ENCODE results near the gene LRP5. TPM values are rescaled to one million over a fixed set of nuclear protein-coding genes. Genes with fewer than 3 reads are reported as not detected.

The LRP5 gene
- total and polyA plus RNA-seq, 9 of the 15 experiments (the other 6 are each of a cell fraction or from before 2014, with no cell fraction given): 0.48 to 44.2 (median 13.5) TPM

DNA sequence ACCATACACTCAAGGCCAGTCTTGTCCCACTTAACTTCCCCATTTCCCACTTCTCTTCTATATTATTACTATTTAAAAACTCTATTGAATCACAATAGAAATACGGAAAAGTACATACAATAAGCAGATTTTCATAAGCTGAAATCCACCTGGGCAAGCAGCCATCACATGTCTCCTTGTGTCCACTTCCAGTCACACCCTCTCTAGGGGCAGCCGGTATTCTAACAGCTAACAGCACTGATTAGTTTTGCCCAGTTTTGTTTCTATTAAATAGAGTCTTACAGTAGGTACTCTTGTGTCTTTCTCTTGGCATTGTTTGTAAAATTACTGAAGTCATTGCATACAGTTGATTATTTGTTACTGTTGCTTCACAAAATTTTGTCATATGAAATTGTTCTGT lies 185.9 kb downstream of the LRP5 start:
- 4% methylated on average over 2 of the region's 2 CpGs for WGBS (ENCODE audit: insufficient coverage, low coverage, missing lambda C conversion rate)
- FAIRE-seq (no peak), ATAC-seq (peak; percentile 30; the same call in 1 of the 3 replicates), DNase-seq (ENCODE audit: extremely low read depth in 1 of 4, low spot score in 3 of 4) (no peak)
- H2AFZ ChIP-seq (ENCODE audit: low read depth, low read length): no peak overlapping the region
- in situ Hi-C loops (cut with MboI): no loop called here
- H3K4me3 ChIP-seq: no peak overlapping the region
- no peak overlapping the region for H3K27ac ChIP-seq (ENCODE audit: extremely low read depth, low read depth, low read length)
- BruUV-seq (replicated peaks): no TSS peak
- H3K79me2 ChIP-seq (ENCODE audit: control insufficient read depth, insufficient read depth, low read length): peaks cover 93% of the 10 kb centered on the region
- CTCF ChIA-PET (ENCODE audit: low intra/inter-chr PET ratio): no interaction called here
- H3K9me3 ChIP-seq (replicated peaks; ENCODE audit: control insufficient read depth, insufficient read depth, low read depth, low read length): no peaks in the 10 kb centered on the region
- H3K9me1 ChIP-seq (ENCODE audit: control insufficient read depth, insufficient read depth, low read length): no peaks in the 10 kb centered on the region
- peaks cover 34% of the 10 kb centered on the region for H4K20me1 ChIP-seq (replicated peaks; ENCODE audit: control insufficient read depth, insufficient read depth, low read length)
- H3K4me2 ChIP-seq (ENCODE audit: insufficient read depth, low read length): peak overlapping the region; percentile 41; the same call in 1 of the 2 replicates
- 0 out of 2 replicates have a peak, but pooled peaks have one; percentile 37 for TF ChIP-seq ZNF75A (CRISPR knock-in tag; IDR thresholded peaks at IDR 0.05)
- no peak for TF ChIP-seq SREBF2 (CRISPR knock-in tag; IDR thresholded peaks at IDR 0.05)
- H3K36me3 ChIP-seq (ENCODE audit: control insufficient read depth, insufficient read depth, low read length): no peaks in the 10 kb centered on the region; the same call in 1 of the 3 replicates
- H3K9ac ChIP-seq (ENCODE audit: insufficient read depth in 1 of 2, low read depth in 2 of 2, low read length in 2 of 2): no peak overlapping the region
- H3K27me3 ChIP-seq (ENCODE audit: control insufficient read depth in 2 of 2, insufficient read depth in 2 of 2, low read length in 2 of 2): no peaks in the 10 kb centered on the region
- POLR2A ChIA-PET: interaction anchor here (1.0 to 1.3 kb wide), 3 partner anchors 15 to 24 kb away, joined by 3 to 4 read pairs (median 4); no protein-coding TSS in a partner anchor
- intact Hi-C loops (cut with micrococcal nuclease): no loop called here
- H3K4me1 ChIP-seq (replicated peaks in 1 of 2; ENCODE audit: control insufficient read depth in 2 of 2, insufficient read depth in 2 of 2, low read length in 2 of 2): peaks cover 22 to 36% of the 10 kb centered on the region in 2 experiments

Small RNAs within 50 kb of the gene (small RNA-seq; reads per million reads assigned to genes)
- not detected for gene NDUFA3P2

Other genes with a start within 250 kb of the LRP5 start
- gene CHKA, start 191.2 kb upstream of the LRP5 start, total RNA-seq (2014; rRNA removed): 30.2 and 41.1 TPM in 2 replicates
- gene CHKA, start 191.2 kb upstream of the LRP5 start, total RNA-seq (2014; rRNA removed; fragmentation: Illumina TruSeq; extraction: Trizol): 26.5 and 34.3 TPM in 2 replicates
- 34.2 and 37.0 TPM in 2 replicates for gene CHKA, start 191.2 kb upstream of the LRP5 start, total RNA-seq (2015; rRNA removed; fragmentation: Illumina TruSeq; extraction: Trizol)
- 36.5 and 41.4 TPM in 2 replicates for gene CHKA, start 191.2 kb upstream of the LRP5 start, total RNA-seq (2021)
- 21.1 and 24.3 TPM in 2 replicates for gene CHKA, start 191.2 kb upstream of the LRP5 start, polyA plus RNA-seq (2011; rRNA removed)
- gene CHKA, start 191.2 kb upstream of the LRP5 start, polyA plus RNA-seq (2014; fragmentation: Illumina TruSeq; extraction: Trizol): 22.6 and 30.2 TPM in 2 replicates
- gene CHKA, start 191.2 kb upstream of the LRP5 start, polyA plus RNA-seq (2014; fragmentation: Nextera tagmentation; extraction: Ambion mirVana): 1 to 10 TPM; 3.6 to 6.7 TPM
- 34.7 and 34.8 TPM in 2 replicates for gene CHKA, start 191.2 kb upstream of the LRP5 start, polyA plus RNA-seq (2014; rRNA removed)
- gene KMT5B, start 99.3 kb upstream of the LRP5 start, total RNA-seq (2014; rRNA removed): 15.5 and 20.8 TPM in 2 replicates
- 24.6 and 29.4 TPM in 2 replicates for gene KMT5B, start 99.3 kb upstream of the LRP5 start, total RNA-seq (2014; rRNA removed; fragmentation: Illumina TruSeq; extraction: Trizol)
- gene KMT5B, start 99.3 kb upstream of the LRP5 start, total RNA-seq (2015; rRNA removed; fragmentation: Illumina TruSeq; extraction: Trizol): 21.3 and 22.0 TPM in 2 replicates
- 22.7 and 24.7 TPM in 2 replicates for gene KMT5B, start 99.3 kb upstream of the LRP5 start, total RNA-seq (2021)
- 18.9 and 20.9 TPM in 2 replicates for gene KMT5B, start 99.3 kb upstream of the LRP5 start, polyA plus RNA-seq (2011; rRNA removed)
- 27.3 and 29.2 TPM in 2 replicates for gene KMT5B, start 99.3 kb upstream of the LRP5 start, polyA plus RNA-seq (2014; fragmentation: Illumina TruSeq; extraction: Trizol)
- gene KMT5B, start 99.3 kb upstream of the LRP5 start, polyA plus RNA-seq (2014; fragmentation: Nextera tagmentation; extraction: Ambion mirVana): 1 to 10 TPM; 7.3 to 7.4 TPM
- gene KMT5B, start 99.3 kb upstream of the LRP5 start, polyA plus RNA-seq (2014; rRNA removed): 16.3 and 20.4 TPM in 2 replicates
- 50.5 and 57.6 TPM in 2 replicates for gene C11orf24, start 40.6 kb upstream of the LRP5 start, total RNA-seq (2014; rRNA removed)
- gene C11orf24, start 40.6 kb upstream of the LRP5 start, total RNA-seq (2014; rRNA removed; fragmentation: Illumina TruSeq; extraction: Trizol): 30.2 and 30.8 TPM in 2 replicates
- gene C11orf24, start 40.6 kb upstream of the LRP5 start, total RNA-seq (2015; rRNA removed; fragmentation: Illumina TruSeq; extraction: Trizol): 31.7 and 32.5 TPM in 2 replicates
- gene C11orf24, start 40.6 kb upstream of the LRP5 start, total RNA-seq (2021): 64.9 and 66.0 TPM in 2 replicates
- 23.6 and 34.9 TPM in 2 replicates for gene C11orf24, start 40.6 kb upstream of the LRP5 start, polyA plus RNA-seq (2011; rRNA removed)
- 47.0 and 49.5 TPM in 2 replicates for gene C11orf24, start 40.6 kb upstream of the LRP5 start, polyA plus RNA-seq (2014; fragmentation: Illumina TruSeq; extraction: Trizol)
- gene C11orf24, start 40.6 kb upstream of the LRP5 start, polyA plus RNA-seq (2014; fragmentation: Nextera tagmentation; extraction: Ambion mirVana): 1 to 10 TPM; 2.0 to 4.4 TPM
- 52.5 and 65.2 TPM in 2 replicates for gene C11orf24, start 40.6 kb upstream of the LRP5 start, polyA plus RNA-seq (2014; rRNA removed)
- gene PPP6R3, start 148.2 kb downstream of the LRP5 start, total RNA-seq (2014; rRNA removed): 96.1 and 103 TPM in 2 replicates
- 110 and 132 TPM in 2 replicates for gene PPP6R3, start 148.2 kb downstream of the LRP5 start, total RNA-seq (2014; rRNA removed; fragmentation: Illumina TruSeq; extraction: Trizol)
- 111 and 117 TPM in 2 replicates for gene PPP6R3, start 148.2 kb downstream of the LRP5 start, total RNA-seq (2015; rRNA removed; fragmentation: Illumina TruSeq; extraction: Trizol)
- 90.3 and 91.2 TPM in 2 replicates for gene PPP6R3, start 148.2 kb downstream of the LRP5 start, total RNA-seq (2021)
- 58.4 and 75.6 TPM in 2 replicates for gene PPP6R3, start 148.2 kb downstream of the LRP5 start, polyA plus RNA-seq (2011; rRNA removed)
- 69.1 and 80.6 TPM in 2 replicates for gene PPP6R3, start 148.2 kb downstream of the LRP5 start, polyA plus RNA-seq (2014; fragmentation: Illumina TruSeq; extraction: Trizol)
- 10 to 100 TPM; 20.3 to 32.5 TPM for gene PPP6R3, start 148.2 kb downstream of the LRP5 start, polyA plus RNA-seq (2014; fragmentation: Nextera tagmentation; extraction: Ambion mirVana)
- gene PPP6R3, start 148.2 kb downstream of the LRP5 start, polyA plus RNA-seq (2014; rRNA removed): 46.7 and 48.4 TPM in 2 replicates

All from K562 (cell line).